ENCODE data around the gene BNIP2. TPM values are rescaled to one million over a fixed set of nuclear protein-coding genes. Genes with fewer than 3 reads are reported as not detected.
"Not testable (repeated sequence)": the region's sequence is repeated elsewhere in the genome, so short reads cannot be mapped to it uniquely, and the experiment has no call there.

The BNIP2 gene
- total and polyA plus RNA-seq, 4 donors = 17.4 to 73.6 (median 29.6) TPM

DNA sequence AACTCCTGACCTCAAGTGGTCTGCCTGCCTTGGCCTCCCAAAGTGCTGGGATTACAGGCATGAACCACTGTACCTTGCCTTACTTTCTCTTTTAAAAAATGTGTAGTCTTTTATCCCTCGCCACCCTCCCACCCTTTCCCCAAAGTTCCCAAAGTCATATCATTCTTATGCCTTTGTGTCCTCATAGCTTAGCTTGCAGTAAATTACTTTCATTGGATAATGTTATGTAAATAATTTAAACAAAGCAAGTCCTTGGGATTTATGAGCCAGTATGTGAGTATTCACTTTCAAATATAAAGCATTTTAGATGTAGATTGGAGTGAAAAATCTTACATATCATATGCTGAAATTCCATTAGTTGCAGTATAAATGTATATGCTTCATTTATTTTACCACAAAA, 42.8 kb downstream of the BNIP2 start:
- Histone ChIP-seq H3K27me3 (ENCODE audit: control insufficient read depth in 4 of 4, insufficient read depth in 4 of 4, low read length in 3 of 4) (no peaks in the 10 kb centered on the region), H3K4me3 (ENCODE audit: low read depth in 1 of 3, low read length in 3 of 3) (no peak overlapping the region), H3K27ac (ENCODE audit: low read depth in 1 of 2, low read length in 2 of 2) (no peak overlapping the region), H3K9me3 (ENCODE audit: control insufficient read depth in 4 of 4, low read length in 3 of 4) (no peaks in the 10 kb centered on the region), H3K36me3 (ENCODE audit: control insufficient read depth in 4 of 4, insufficient read depth in 3 of 4, low read depth in 1 of 4, low read length in 3 of 4) (peaks cover 2 to 34% (median 17%) of the 10 kb centered on the region in 4 donors), H3K9ac (ENCODE audit: low read depth in 1 of 2, low read length in 2 of 2) (no peak overlapping the region), H3K4me1 (ENCODE audit: control insufficient read depth in 4 of 4, insufficient read depth in 4 of 4, low read length in 3 of 4) (no peaks in the 10 kb centered on the region)
- TF ChIP-seq YY1 (IDR thresholded peaks at IDR 0.05) (no peak), NR2F2 (IDR thresholded peaks at IDR 0.05) (no peak)
- no peak for DNase-seq (ENCODE audit: low spot score)
- WGBS = 96% methylated on average over 1 of the region's 1 CpG

- not testable (repeated sequence) for H3K27me3 ChIP-seq (ENCODE audit: control insufficient read depth in 4 of 4, insufficient read depth in 4 of 4, low read length in 3 of 4); DNase-seq (ENCODE audit: low spot score); H3K27ac ChIP-seq (ENCODE audit: low read depth in 1 of 2, low read length in 2 of 2); H3K9ac ChIP-seq (ENCODE audit: low read depth in 1 of 2, low read length in 2 of 2); H3K4me1 ChIP-seq (ENCODE audit: control insufficient read depth in 4 of 4, insufficient read depth in 4 of 4, low read length in 3 of 4); H3K4me3 ChIP-seq (ENCODE audit: low read depth in 1 of 3, low read length in 3 of 3); H3K9me3 ChIP-seq (ENCODE audit: control insufficient read depth in 4 of 4, low read length in 3 of 4)
- peaks cover 2 to 37% (median 16%) of the 10 kb centered on the region in 4 donors for H3K36me3 ChIP-seq (ENCODE audit: control insufficient read depth in 4 of 4, insufficient read depth in 3 of 4, low read depth in 1 of 4, low read length in 3 of 4)
- WGBS = 96% methylated on average over 9 of the region's 9 CpGs
These were observed 43.3 kb downstream of the BNIP2 start for GRCh38 chr15:59645812-59646211.

- WGBS = 89% methylated on average over 4 of the region's 4 CpGs
- Histone ChIP-seq H3K4me3 (ENCODE audit: low read depth in 1 of 3, low read length in 3 of 3) (no peak overlapping the region), H3K9ac (ENCODE audit: low read depth in 1 of 2, low read length in 2 of 2) (no peak overlapping the region), H3K9me3 (ENCODE audit: control insufficient read depth in 4 of 4, low read length in 3 of 4) (no peaks in the 10 kb centered on the region), H3K27me3 (ENCODE audit: control insufficient read depth in 4 of 4, insufficient read depth in 4 of 4, low read length in 3 of 4) (no peaks in the 10 kb centered on the region), H3K4me1 (ENCODE audit: control insufficient read depth in 4 of 4, insufficient read depth in 4 of 4, low read length in 3 of 4) (no peaks in the 10 kb centered on the region), H3K27ac (ENCODE audit: low read depth in 1 of 2, low read length in 2 of 2) (no peak overlapping the region), H3K36me3 (ENCODE audit: control insufficient read depth in 4 of 4, insufficient read depth in 3 of 4, low read depth in 1 of 4, low read length in 3 of 4) (peaks cover 2 to 39% (median 13%) of the 10 kb centered on the region in 4 donors)
- no peak for DNase-seq (ENCODE audit: low spot score)
- no peak for TF ChIP-seq FOXA2 (IDR thresholded peaks at IDR 0.05)
- no peak for TF ChIP-seq GABPA (IDR thresholded peaks at IDR 0.05 in 1 of 2, conservative IDR thresholded peaks at IDR 0.05 in 1 of 2)
These were observed 44.4 kb downstream of the BNIP2 start for GRCh38 chr15:59644756-59645155.

- no peaks in the 10 kb centered on the region for H3K9me3 ChIP-seq (ENCODE audit: control insufficient read depth in 4 of 4, low read length in 3 of 4)
- no peaks in the 10 kb centered on the region for H3K27me3 ChIP-seq (ENCODE audit: control insufficient read depth in 4 of 4, insufficient read depth in 4 of 4, low read length in 3 of 4)
- no peak overlapping the region for H3K27ac ChIP-seq (ENCODE audit: low read depth in 1 of 2, low read length in 2 of 2)
- H3K4me1 ChIP-seq (ENCODE audit: control insufficient read depth in 4 of 4, insufficient read depth in 4 of 4, low read length in 3 of 4) = no peaks in the 10 kb centered on the region
- 94% methylated on average over 2 of the region's 2 CpGs for WGBS
- TF ChIP-seq FOXA1 (IDR thresholded peaks at IDR 0.05) (no peak), HNF4G (IDR thresholded peaks at IDR 0.05) (no peak), NR2F2 (IDR thresholded peaks at IDR 0.05) (no peak), ZBTB33 (IDR thresholded peaks at IDR 0.05) (no peak), RXRA (IDR thresholded peaks at IDR 0.05) (no peak), EGR1 (IDR thresholded peaks at IDR 0.05; ENCODE audit: low read depth in 2 of 2) (no peak), FOXA2 (IDR thresholded peaks at IDR 0.05) (no peak), GABPA (IDR thresholded peaks at IDR 0.05 in 1 of 2, conservative IDR thresholded peaks at IDR 0.05 in 1 of 2) (no peak), TAF1 (conservative IDR thresholded peaks at IDR 0.05) (no peak), RAD21 (IDR thresholded peaks at IDR 0.05) (no peak), YY1 (IDR thresholded peaks at IDR 0.05) (no peak), CTCF (IDR thresholded peaks at IDR 0.05; ENCODE audit: low read depth, low read length, missing input control) (no peak), JUND (IDR thresholded peaks at IDR 0.05) (no peak), HNF4A (conservative IDR thresholded peaks at IDR 0.05) (no peak)
- TF ChIP-seq, protein P1, sequence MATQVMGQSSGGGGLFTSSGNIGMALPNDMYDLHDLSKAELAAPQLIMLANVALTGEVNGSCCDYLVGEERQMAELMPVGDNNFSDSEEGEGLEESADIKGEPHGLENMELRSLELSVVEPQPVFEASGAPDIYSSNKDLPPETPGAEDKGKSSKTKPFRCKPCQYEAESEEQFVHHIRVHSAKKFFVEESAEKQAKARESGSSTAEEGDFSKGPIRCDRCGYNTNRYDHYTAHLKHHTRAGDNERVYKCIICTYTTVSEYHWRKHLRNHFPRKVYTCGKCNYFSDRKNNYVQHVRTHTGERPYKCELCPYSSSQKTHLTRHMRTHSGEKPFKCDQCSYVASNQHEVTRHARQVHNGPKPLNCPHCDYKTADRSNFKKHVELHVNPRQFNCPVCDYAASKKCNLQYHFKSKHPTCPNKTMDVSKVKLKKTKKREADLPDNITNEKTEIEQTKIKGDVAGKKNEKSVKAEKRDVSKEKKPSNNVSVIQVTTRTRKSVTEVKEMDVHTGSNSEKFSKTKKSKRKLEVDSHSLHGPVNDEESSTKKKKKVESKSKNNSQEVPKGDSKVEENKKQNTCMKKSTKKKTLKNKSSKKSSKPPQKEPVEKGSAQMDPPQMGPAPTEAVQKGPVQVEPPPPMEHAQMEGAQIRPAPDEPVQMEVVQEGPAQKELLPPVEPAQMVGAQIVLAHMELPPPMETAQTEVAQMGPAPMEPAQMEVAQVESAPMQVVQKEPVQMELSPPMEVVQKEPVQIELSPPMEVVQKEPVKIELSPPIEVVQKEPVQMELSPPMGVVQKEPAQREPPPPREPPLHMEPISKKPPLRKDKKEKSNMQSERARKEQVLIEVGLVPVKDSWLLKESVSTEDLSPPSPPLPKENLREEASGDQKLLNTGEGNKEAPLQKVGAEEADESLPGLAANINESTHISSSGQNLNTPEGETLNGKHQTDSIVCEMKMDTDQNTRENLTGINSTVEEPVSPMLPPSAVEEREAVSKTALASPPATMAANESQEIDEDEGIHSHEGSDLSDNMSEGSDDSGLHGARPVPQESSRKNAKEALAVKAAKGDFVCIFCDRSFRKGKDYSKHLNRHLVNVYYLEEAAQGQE (IDR thresholded peaks at IDR 0.05) = no peak
- TF ChIP-seq, protein P2, sequence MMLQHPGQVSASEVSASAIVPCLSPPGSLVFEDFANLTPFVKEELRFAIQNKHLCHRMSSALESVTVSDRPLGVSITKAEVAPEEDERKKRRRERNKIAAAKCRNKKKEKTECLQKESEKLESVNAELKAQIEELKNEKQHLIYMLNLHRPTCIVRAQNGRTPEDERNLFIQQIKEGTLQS (IDR thresholded peaks at IDR 0.05) = no peak
- TF ChIP-seq, protein P3, sequence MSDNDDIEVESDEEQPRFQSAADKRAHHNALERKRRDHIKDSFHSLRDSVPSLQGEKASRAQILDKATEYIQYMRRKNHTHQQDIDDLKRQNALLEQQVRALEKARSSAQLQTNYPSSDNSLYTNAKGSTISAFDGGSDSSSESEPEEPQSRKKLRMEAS (IDR thresholded peaks at IDR 0.05) = no peak
- DNase-seq (ENCODE audit: low spot score) = no peak
- no peak overlapping the region for H3K9ac ChIP-seq (ENCODE audit: low read depth in 1 of 2, low read length in 2 of 2)
- no peak overlapping the region for H3K4me3 ChIP-seq (ENCODE audit: low read depth in 1 of 3, low read length in 3 of 3)
- peaks cover 0 to 41% (median 16%) of the 10 kb centered on the region in 4 donors for H3K36me3 ChIP-seq (ENCODE audit: control insufficient read depth in 4 of 4, insufficient read depth in 3 of 4, low read depth in 1 of 4, low read length in 3 of 4)
These were observed 46.8 kb downstream of the BNIP2 start for GRCh38 chr15:59642351-59642750.

All from liver (tissue), 9 donors.